ENCODE data around the gene ZNF366.
A peak's percentile ranks its signal among the peaks of the same experiment; 100 is the strongest.

Gene ZNF366, protein sequence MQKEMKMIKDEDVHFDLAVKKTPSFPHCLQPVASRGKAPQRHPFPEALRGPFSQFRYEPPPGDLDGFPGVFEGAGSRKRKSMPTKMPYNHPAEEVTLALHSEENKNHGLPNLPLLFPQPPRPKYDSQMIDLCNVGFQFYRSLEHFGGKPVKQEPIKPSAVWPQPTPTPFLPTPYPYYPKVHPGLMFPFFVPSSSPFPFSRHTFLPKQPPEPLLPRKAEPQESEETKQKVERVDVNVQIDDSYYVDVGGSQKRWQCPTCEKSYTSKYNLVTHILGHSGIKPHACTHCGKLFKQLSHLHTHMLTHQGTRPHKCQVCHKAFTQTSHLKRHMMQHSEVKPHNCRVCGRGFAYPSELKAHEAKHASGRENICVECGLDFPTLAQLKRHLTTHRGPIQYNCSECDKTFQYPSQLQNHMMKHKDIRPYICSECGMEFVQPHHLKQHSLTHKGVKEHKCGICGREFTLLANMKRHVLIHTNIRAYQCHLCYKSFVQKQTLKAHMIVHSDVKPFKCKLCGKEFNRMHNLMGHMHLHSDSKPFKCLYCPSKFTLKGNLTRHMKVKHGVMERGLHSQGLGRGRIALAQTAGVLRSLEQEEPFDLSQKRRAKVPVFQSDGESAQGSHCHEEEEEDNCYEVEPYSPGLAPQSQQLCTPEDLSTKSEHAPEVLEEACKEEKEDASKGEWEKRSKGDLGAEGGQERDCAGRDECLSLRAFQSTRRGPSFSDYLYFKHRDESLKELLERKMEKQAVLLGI

DNA sequence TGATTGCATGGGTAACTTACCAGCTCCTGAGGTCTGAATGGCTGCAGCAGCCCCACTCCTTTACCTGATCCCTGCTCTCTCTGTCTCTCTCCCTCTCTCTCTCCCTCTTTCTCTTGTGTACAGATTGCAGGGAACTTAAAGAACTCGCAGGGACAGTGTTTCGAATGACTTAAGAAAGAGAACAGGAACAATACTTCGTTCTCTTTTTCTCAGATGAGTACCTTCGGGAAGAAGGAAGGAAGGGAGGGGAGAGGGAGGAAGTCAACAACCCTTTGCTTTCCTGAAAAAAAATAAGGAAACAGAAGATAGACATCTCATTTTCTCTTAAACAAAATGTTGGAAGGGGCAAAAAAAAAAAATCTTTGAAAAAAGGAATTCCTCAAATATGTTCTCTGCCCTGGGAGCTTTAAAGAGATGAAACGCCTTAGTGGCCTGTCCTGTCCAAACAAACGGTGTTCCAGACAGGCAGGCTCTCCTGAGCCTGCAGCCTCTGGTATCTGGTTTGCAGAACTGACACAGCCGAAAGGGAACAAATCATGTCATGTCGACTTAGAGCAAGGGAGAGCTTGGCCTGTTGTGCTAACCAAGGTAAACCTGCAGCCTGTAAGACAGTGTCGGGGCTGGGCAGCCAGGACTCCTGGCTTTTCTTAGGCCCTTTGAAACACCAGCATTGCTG is at the start of gene ZNF366:
Gene ZNF366 (minus strand): TSS at position 180 of the 676 bp plus-strand sequence. CDS start 45,914 bp downstream, outside the sequence.
- peak; percentile 69 for DNase-seq

DNA sequence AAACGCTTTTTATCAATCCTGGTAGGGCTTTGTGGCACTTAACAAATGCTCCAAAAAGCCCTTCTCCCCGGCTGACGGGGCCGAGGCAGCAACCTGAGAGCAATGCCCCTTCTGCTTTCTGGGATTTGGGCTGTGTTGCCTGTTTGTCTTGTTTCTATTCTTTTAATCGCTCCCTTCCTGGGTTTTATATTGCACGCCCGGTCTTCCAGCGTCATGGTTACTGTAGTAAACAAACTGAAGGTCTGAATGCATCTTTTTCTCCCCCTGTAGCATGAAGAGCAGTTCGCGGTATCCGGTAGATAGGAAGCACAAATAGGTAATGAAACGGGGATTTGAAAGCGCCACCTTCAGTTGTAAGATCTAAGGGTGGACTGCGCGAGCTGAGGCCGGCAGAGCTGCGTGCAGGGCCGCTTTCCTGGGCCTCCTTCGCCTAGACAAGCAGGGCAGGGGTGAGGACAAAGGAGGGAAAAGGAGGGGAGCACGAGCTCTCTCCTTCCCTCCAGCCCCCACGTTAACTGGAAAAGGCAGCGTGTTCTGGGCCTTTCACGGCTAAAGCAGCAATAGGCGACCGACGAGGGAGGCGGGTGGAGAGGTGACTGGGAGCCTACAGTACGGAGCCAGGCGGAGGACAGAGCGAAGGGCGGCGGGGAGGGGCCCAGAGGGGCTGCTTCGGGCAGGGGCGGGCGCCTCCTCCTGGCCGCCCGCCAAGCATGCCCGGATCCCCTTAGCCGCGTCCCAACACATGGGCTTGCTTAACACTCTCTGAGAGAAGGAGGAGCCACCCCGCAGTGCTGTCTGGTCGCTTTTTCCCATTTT is 49.3 kb upstream of the ZNF366 start:
- peak; percentile 91 for DNase-seq

DNA sequence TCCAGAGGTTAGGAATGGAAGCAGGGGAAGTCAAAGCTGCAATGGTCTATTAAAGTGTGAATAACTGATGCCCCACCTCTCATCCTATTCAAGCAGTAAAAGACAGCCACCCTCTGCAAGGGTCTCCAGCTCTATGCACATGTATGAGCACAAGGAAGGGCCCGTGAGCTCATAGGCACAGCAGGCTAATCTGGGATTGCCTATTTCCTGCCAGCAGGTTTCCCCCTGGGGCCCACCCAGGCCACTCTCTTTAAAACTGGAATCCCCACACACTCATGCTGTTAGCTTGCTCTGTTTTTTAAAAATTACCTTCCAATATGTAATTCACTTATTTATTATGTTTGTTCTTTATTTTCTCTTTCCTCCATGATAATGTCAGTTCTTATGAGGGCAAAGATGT is 48.7 kb upstream of the ZNF366 start:
- DNase-seq: no peak

DNA sequence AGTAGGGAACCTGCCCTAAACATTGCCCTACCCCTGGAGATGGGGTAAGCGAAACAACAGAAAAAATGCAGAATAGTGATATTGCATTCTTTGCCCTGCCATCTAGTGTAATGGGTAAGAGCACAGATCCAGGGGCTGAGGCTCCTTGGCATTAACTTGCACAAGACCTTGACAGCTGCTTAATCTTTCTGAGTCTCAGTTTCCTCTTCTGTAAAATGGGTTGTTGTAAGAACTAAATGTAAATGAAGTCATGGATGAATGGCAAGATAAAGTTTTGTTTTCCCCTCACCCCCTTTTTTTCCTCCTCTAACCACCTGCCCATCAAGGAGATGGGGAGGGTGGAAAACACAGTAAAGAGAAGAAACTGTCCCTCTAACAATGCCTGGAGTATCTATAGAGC is 47.7 kb upstream of the ZNF366 start:
- DNase-seq: no peak

DNA sequence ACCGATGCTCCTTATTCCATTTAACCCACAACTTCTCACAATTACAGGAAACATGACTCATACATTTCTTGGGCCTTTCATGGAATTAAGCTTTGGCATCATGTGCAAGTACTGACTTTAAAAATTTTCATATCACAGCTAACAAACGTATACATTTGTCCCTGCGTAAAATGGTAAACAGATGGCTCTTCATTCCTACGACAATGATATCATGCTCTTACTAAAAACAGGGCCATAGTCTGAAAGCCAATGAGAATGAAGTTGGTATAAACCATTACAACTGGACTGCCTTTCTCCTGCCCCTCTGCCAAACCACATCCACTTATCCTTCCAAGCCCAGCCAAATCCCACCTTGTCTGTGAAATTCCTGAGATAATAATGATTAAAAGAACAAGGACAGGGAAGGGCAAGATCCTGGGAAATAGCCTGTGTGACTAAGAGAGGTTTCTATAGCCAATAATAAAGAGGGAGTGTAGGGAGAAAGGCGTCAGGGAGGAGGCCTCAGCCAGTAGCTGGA is 44.9 kb upstream of the ZNF366 start:
- no peak for DNase-seq

DNA sequence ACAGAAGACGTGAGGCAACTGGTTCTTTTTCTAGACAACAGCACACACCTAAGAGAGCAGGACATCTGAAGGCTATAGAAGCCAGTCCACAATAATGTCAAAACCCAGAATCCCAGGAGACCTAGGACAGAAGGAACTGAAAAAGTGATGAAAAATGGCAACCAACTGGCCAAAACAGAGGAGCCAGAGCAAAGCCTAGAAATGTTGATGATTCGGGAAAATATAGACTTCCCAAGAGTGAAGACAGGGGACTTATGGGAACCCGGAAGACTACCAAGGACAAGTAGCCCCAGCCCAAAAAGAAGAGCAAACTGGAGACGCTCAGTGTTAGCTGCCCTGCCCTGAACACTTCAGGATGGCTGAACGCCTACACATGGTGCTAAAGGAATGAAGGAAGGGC is 43.4 kb upstream of the ZNF366 start:
- no peak for DNase-seq

DNA sequence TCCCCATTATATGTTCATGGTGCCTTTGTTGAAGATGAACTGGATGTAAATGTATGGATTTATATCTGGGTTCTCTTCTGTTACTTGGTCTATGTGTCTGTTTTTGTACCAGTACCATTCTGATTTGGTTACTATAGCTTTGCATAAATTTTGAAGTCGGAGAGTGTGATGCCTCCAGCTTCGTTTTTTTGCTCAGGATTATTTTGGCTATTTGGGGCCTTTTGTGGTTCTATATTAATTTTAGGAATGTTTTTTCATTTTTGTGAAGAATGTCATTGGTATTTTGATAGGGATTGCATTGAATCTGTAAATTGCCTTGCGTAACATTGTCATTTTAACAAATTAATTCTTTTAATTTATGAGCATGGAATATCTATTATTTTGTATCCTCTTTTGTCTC is 36.6 kb upstream of the ZNF366 start:
- DNase-seq: no peak

DNA sequence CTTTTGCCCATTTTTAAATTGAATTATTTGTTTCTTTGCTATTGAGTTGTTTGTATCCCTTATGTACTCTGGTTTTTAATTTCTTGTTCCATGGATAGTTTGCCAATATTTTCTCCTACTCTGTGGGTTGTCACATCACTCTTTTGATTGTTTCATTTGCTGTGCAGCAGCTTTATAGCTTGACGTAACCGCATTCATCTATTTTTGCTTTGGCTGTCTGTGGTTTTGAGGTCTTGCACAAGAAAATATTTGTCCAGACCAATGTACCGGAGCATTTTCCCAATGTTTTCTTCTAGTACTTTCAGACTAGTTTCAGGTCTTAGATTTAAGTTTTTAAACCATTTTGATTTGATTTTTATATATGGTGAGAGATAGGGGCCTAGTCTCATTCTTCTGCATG is 36.2 kb upstream of the ZNF366 start:
- DNase-seq: no peak

DNA sequence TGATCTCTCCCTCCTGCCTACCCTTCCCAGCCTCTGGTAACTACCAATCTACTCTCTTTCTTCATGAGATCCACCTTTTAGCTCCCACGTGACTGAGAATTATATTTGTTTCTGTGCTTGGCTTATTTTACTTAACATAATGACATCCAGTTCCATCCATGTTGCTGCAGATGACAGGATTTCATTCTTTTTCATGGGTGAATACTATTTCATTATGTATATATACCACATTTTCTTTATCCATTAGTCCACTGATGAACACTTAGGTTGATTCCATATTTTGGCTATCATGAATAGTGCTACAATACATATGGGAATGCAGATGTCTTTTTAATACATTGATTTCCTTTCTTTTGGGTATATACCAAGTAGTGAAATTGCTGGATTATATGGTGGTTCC is 35.5 kb upstream of the ZNF366 start:
- DNase-seq: no peak

DNA sequence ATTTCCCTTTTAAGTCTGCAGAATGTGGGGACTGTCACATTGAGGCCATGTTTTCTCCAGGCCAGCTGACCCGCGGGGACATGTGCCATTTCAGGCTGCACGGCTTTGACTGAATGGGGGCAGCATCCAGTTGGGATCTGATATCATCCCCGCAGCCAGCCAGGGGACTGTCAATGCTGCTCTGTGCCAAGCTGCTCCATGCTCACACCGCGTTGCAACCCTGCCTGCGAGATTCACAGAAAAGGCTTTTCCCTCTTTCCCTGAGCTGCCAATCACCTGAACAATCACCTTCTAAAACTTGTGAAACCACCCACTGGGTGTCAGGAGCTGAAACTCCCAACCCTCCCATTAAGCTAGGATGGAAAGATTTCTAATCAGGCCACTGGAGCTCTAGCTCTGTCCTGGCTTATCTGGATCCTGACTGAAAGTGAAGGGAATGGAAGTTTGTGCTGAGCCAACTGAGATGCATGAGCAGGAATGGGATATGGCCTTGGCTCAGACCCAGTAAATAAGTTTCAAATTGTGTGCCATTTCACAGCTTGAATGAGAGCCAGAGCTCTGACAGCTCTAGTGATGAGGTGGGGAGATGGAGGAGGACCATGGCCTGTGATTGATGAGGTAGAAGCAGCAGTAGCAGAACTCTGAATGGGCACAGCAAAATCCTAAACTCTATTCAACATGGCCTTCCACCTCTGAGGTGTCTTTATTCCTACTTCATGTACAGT is 34.5 kb upstream of the ZNF366 start:
- DNase-seq: no peak

DNA sequence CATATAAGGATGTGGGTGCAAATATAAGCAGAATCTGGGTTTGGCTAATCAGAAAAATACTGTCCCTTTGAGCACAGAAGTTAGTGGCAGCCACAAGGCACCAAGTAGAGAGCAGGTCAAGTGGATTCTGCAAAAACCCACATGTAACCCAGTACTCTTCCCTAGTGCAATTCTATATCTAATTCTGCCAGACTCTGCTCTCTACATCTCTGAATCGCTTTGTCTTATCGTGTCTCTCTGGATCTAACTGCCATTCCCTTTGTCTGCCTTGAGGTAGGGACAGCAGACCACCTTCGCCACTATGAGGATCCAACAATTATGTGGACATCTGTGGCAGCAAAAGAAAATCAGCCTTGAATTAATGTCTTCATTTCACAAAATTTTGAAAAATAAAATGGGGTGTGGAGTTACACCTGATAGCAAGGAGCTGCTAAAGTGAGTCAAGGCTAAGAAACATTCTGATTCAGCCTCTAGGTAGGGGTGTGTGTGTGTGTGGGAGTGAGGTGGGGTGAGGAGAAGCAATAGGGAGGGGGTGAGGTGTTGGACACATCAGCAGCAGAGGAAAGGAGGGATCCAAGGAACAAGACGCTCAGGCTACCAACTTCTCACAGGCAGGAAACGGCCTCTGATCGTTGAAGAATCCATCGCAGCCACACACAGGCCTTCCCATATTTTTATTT is 33.7 kb upstream of the ZNF366 start:
- DNase-seq: no peak

DNA sequence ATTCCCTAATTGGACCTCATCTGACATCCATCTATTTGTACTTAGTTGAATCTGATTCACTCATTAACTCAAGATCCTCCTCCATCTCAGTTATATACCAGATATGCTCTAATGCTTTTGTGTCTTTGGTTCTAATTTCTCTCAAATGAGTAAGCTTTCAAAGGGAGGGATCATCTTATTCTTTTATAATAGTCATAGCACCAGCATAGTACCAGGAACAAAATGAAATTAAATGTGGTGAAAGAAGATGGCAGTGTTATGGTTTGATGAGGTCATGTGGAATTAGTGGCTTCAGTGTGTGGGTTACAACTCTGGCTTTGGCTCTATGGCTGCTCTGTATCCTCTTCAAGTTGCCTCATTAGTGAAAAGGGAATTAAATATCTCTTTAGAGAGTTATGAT is 32.5 kb upstream of the ZNF366 start:
- DNase-seq: no peak

DNA sequence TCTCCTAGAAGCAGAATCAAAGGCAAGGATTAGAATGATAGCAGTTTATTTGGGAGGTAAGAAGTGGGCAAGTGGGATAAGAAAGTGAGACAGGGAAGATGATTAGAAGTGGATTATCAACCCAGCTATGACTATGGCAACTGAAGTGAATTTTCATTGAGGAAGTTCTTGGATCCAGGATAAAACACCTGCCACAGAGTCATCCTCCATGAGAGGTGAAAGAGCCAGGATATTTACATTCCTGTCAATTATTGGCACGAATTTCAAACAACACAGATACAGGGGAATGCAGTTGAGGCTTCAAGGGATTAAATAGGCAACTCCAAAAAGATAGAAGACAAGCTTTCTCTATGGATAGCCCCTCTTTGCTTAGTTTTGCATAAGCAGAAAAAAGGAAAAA is 31.8 kb upstream of the ZNF366 start:
- no peak for DNase-seq

DNA sequence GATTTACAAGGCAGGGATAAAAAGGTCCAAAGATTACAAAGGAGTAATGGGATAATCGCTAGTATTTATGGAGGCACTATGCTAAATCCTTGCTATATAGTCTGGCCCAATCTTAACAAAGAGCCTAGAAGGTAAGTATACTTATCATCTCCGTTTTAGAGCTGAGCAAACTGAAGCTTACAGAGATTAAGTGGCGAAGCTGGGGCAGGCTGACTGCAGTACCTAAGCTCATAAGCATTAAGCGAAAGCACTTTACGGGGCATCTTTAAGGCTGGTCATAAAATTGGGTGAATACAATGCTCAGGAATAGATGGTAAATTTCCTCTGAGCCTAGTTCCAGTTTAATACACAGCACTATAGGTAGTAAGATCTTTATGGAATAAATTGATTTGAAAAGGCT is 30.0 kb upstream of the ZNF366 start:
- no peak for DNase-seq

DNA sequence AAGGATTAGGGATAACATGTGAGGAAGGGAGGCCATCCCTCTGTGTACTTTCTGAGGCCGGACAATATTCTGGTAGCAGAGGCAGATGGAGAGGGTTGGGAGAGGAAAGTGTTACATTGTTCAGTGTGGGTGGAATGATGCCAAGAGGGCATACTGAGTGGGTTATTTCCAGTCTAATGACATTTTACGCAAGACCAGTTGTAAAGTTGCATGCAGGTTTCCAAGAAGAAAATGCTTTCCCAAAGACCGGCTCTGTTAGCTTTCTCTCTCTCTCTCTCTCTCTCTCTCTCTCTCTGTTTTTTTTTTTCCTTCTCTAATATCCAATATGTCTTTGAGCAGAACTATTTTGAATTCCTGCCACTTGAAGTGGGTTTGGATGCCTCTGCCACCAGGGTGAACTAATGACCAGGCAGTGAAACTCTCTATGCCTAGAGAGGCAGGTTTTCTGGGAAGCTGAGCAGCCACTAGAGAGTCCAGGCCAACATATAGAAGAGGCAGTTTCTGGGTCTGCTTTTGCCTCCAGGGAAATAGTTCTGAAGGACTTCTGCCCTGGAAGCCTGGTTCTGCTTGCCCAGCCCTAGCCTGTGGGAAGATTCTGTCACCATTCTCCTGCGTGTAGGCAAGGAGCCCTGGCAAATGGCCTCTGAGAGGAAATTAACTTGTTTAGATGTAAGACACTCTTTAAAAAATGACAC is 24.4 kb upstream of the ZNF366 start:
- DNase-seq: peak; percentile 81

DNA sequence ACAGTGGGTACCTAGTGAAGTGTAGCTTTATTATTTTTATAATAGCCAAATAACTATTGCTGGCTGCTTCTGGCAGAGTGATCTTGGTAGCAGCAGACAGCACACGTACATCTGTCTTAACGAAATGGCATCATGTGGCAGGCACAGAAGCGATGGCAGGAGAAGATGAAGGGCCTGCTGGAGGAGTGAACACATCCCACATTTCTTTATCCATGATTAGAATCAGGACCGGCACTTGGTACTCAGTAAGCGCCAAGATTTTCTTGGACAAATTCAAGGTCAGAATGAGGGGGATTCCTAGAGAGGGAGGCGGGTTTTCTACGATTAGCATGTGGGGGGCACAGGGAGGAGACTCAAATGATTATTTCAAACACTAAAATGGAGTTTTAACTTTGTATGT is 23.0 kb upstream of the ZNF366 start:
- DNase-seq: no peak

DNA sequence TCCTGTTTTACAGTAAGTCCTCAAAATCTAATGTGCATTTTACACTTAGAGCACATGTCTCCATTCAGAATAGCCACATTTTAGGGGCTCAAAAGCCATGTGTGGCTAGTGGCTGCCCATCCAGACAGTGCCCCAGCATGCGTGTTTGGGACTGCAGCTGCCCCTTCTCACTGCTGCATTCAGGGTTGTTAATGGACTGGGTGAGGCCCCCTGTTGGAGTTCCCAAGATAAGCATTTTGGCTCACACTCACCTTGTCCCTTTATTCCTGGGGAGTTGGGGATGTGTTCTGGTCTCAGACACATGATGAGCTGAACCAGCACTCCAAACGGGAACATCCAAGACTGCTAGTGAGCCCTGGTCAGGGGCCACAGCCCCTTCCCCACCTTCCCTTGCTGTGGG is 22.2 kb upstream of the ZNF366 start:
- no peak for DNase-seq

DNA sequence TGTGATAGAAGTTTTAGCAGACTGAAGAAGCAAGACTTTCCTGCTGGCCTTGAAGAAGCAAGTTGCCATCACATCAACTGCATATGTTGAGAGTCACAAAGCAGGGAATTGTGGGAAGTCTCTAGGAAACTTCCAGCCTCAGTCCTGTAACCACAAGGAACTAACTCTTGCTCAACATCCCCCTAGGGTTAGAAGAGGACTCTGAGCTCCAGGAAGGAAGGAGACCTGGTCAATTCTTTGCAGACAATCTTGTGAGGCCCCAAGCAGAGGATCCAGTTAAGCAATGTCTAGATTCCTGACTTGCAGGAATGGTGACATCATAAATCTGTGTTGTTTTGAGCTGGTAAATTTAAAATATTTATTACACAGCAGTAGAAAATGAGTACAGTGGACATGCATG is 18.6 kb upstream of the ZNF366 start:
- no peak for DNase-seq

DNA sequence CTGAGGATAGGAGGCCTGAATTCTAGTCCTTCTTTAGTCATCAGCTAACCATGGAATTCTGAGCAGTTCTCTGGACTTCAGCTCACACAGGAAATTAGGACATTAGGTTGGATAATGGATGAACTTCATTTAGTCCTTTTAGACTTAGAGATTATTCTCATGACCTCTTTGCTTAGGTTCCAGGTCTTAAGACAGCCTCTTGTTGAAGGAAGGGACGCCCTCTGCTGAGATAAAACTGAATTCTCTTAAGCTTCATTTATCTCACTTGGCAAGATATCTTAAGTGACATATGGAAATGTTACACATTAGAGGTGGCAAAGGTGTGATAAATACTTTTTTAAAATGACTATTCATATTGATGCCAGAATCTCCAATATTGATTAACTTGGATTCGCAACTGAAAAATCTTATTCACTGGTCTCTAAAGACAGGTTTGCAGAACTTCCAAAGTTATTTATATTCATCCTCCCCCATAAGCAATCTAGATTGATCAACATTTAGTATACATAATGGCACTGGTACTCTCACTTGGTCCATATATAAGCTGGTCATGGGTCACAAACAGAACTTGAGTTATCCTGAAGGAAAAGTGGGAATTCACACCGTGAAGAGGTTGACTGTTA is 16.9 kb upstream of the ZNF366 start:
- DNase-seq: no peak

DNA sequence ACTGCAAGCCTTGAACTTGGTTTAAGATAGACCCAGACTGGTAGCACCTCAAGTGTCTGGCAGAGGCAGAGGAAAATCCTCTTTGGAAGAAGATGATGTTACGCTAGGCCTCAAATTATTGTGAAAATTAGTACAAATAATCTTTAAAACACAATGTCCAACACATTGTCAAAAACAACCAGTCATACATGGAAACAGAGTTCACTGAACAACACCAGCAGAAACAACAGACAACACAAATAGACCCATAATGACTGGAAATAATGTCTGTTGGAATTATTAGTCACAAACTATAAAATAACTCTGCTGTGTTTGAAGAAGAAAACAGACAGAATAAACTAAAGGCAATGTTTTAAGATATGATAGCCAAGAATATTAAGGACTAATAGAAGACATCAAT is 15.4 kb upstream of the ZNF366 start:
- no peak for DNase-seq

Measured in islet precursor cell (in vitro differentiated cells).